SU-DHL-6 (cell line): Measurements from ENCODE around the gene MAB21L4.

Source experiments
- H2AFZ ChIP-seq: fragments of 200-600 bp; sonication (generic); 2 replicates; pipeline ENCODE4 v1.6.1; 2014; ENCODE audit warnings: low read depth, mild to moderate bottlenecking, moderate library complexity, mixed read lengths, antibody characterized with exemption, low read length; ENCODE audit not compliant: severe bottlenecking
- H3F3A ChIP-seq: fragments of 200-600 bp; shearing (Covaris generic); 2 replicates; pipeline ENCODE4 v1.6.0; 2016; ENCODE audit warnings: antibody characterized with exemption, mild to moderate bottlenecking; ENCODE audit not compliant: insufficient read depth
- H3K27ac ChIP-seq: fragments of 200-600 bp; sonication (generic); 2 replicates; pipeline ENCODE4 v1.5.1; 2016; ENCODE audit warnings: low read depth, mild to moderate bottlenecking, low read length, moderate library complexity, mixed read lengths
- H3K27me3 ChIP-seq: fragments of 200-600 bp; sonication (generic), shearing (Covaris generic); 2 replicates; pipeline ENCODE4 v1.6.0; 2014; ENCODE audit warnings: mild to moderate bottlenecking, low read length
- H3K36me3 ChIP-seq: fragments of 200-600 bp; sonication (generic); 2 replicates; pipeline ENCODE4 v1.6.1; 2014; ENCODE audit warnings: mild to moderate bottlenecking, low read length, mixed read lengths
- H3K4me2 ChIP-seq: fragments of 300-600, 200-600 bp; shearing (Covaris generic), sonication (generic); 2 replicates; pipeline ENCODE4 v1.6.0; 2014; ENCODE audit warnings: low read length, low read depth, mild to moderate bottlenecking; ENCODE audit not compliant: poor library complexity, severe bottlenecking
- H3K4me3 ChIP-seq: fragments of 200-600 bp; sonication (generic); 2 replicates; pipeline ENCODE4 v1.5.1; 2014; ENCODE audit warnings: antibody characterized with exemption, low read length, mild to moderate bottlenecking, mixed read lengths; ENCODE audit not compliant: insufficient read depth, poor library complexity, severe bottlenecking
- H3K79me2 ChIP-seq: fragments of 200-600 bp; sonication (generic); 2 replicates; pipeline ENCODE4 v1.6.1; 2014; ENCODE audit warnings: mild to moderate bottlenecking, low read length, moderate library complexity; ENCODE audit not compliant: insufficient read depth
- H3K9ac ChIP-seq: fragments of 200-600 bp; sonication (generic); 2 replicates; pipeline ENCODE4 v1.7.0; 2014; ENCODE audit warnings: mild to moderate bottlenecking, low read length
- H3K9me2 ChIP-seq: fragments of 200-600 bp; sonication (generic); replicated peaks from 2 replicates; pipeline ENCODE4 v1.6.1; 2014; ENCODE audit warnings: low read length; ENCODE audit not compliant: insufficient read depth
- H3K9me3 ChIP-seq: fragments of 200-600 bp; sonication (generic); 2 replicates; pipeline ENCODE4 v1.6.1; 2014; ENCODE audit warnings: low read length, mixed read lengths; ENCODE audit not compliant: insufficient read depth
- H4K20me1 ChIP-seq: fragments of 200-600 bp; sonication (generic); 2 replicates; pipeline ENCODE4 v1.6.1; 2014; ENCODE audit warnings: low read depth, mild to moderate bottlenecking, antibody characterized with exemption, low read length, moderate library complexity, mixed read lengths
- CTCF ChIP-seq: fragments of 200-600 bp; sonication (generic); IDR thresholded peaks from one replicate; pipeline ENCODE4 v1.5.1; 2017; ENCODE audit warnings: antibody characterized with exemption, mild to moderate bottlenecking, low read length, moderate library complexity; ENCODE audit not compliant: insufficient read depth, poor library complexity, severe bottlenecking
- EZH2phosphoT487 ChIP-seq: fragments of 200-600 bp; sonication (generic), shearing (Covaris generic); conservative IDR thresholded peaks from 2 replicates; pipeline ENCODE4 v1.6.1; 2018; ENCODE audit warnings: mild to moderate bottlenecking, antibody characterized with exemption, low read length, moderate library complexity, mixed read lengths

MAB21L4 gene

GRCh38 chr2:240899468-240899865 is 3.5 kb upstream of the MAB21L4 start:
- no peaks in the 10 kb centered on the region for H3K36me3 ChIP-seq
- no peaks in the 10 kb centered on the region for H3K9me2 ChIP-seq
- no peaks in the 10 kb centered on the region for H3K79me2 ChIP-seq
- H3K4me3 ChIP-seq = no peak overlapping the region
- H3K27me3 ChIP-seq = no peaks in the 10 kb centered on the region
- H3K4me2 ChIP-seq = no peak overlapping the region
- H2AFZ ChIP-seq = no peak overlapping the region
- no peak overlapping the region for H3K27ac ChIP-seq
- no peaks in the 10 kb centered on the region for H3K9me3 ChIP-seq
- no peaks in the 10 kb centered on the region for H4K20me1 ChIP-seq
- TF ChIP-seq CTCF (no peak), EZH2phosphoT487 (no peak)
- H3K9ac ChIP-seq = no peak overlapping the region
- H3F3A ChIP-seq = no peaks in the 10 kb centered on the region

- TF ChIP-seq CTCF = no peak
- TF ChIP-seq EZH2phosphoT487 = no peak
- H3K79me2 ChIP-seq = no peaks in the 10 kb centered on the region
- no peak overlapping the region for H3K27ac ChIP-seq
- no peaks in the 10 kb centered on the region for H3K36me3 ChIP-seq
- no peaks in the 10 kb centered on the region for H3K27me3 ChIP-seq
- no peak overlapping the region for H3K4me3 ChIP-seq
- no peaks in the 10 kb centered on the region for H3K9me2 ChIP-seq
- no peak overlapping the region for H3K9ac ChIP-seq
- no peaks in the 10 kb centered on the region for H4K20me1 ChIP-seq
- no peaks in the 10 kb centered on the region for H3F3A ChIP-seq
- no peak overlapping the region for H2AFZ ChIP-seq
- no peaks in the 10 kb centered on the region for H3K9me3 ChIP-seq
- no peak overlapping the region for H3K4me2 ChIP-seq
These were observed 2.9 kb upstream of the MAB21L4 start for GRCh38 chr2:240898731-240899467.

- no peak overlapping the region for H2AFZ ChIP-seq
- H3K27ac ChIP-seq = no peak overlapping the region
- no peak overlapping the region for H3K9ac ChIP-seq
- H3K79me2 ChIP-seq = no peaks in the 10 kb centered on the region
- H3K9me3 ChIP-seq = no peaks in the 10 kb centered on the region
- no peaks in the 10 kb centered on the region for H3K36me3 ChIP-seq
- no peaks in the 10 kb centered on the region for H3K9me2 ChIP-seq
- no peak overlapping the region for H3K4me3 ChIP-seq
- H3K27me3 ChIP-seq = no peaks in the 10 kb centered on the region
- H4K20me1 ChIP-seq = no peaks in the 10 kb centered on the region
- TF ChIP-seq CTCF = no peak
- TF ChIP-seq EZH2phosphoT487 = no peak
- no peak overlapping the region for H3K4me2 ChIP-seq
- H3F3A ChIP-seq = no peaks in the 10 kb centered on the region
These were observed 2.3 kb upstream of the MAB21L4 start for GRCh38 chr2:240898108-240898730.
